BJ (cell line): Measurements from ENCODE around the gene LALBA. TPM values are rescaled to one million over a fixed set of nuclear protein-coding genes. Genes with fewer than 3 reads are reported as not detected.
"Not testable (repeated sequence)": the region's sequence is repeated elsewhere in the genome, so short reads cannot be mapped to it uniquely, and the experiment has no call there.

ENCODE experiments used
- CTCF ChIA-PET: fragments of 350-600 bp; formaldehyde crosslinking; extraction: SDS; loops from one replicate; lab custom pipeline; 2021; ENCODE audit warnings: antibody characterized with exemption, inconsistent platforms; lab: Yijun Ruan, JAX
- POLR2A ChIA-PET: fragments of 300-600 bp; sonication (Branson Sonifier 250); formaldehyde crosslinking; extraction: SDS; loops from one replicate; lab custom pipeline; 2021; ENCODE audit warnings: antibody characterized with exemption; lab: Charles Lee
- DNase-seq: peaks from one replicate; pipeline ENCODE4 v3.0.0-alpha.2; 2011; ENCODE audit warnings: low read depth
- H3K27me3 ChIP-seq: 2 replicates; pipeline ENCODE4 v1.6.0; 2011; ENCODE audit warnings: low read length; ENCODE audit not compliant: control insufficient read depth, insufficient read depth
- H3K36me3 ChIP-seq: 2 replicates; pipeline ENCODE4 v1.5.1; 2011; ENCODE audit warnings: low read length; ENCODE audit not compliant: control insufficient read depth, insufficient read depth
- H3K4me3 ChIP-seq: 2 replicates; pipeline ENCODE4 v1.5.1; 2011; ENCODE audit warnings: low read depth, mild to moderate bottlenecking, control low read depth, low read length
- CTCF ChIP-seq: IDR thresholded peaks from 2 replicates; pipeline ENCODE4 v1.5.1; 2011; ENCODE audit warnings: low read depth, mild to moderate bottlenecking, control low read depth, inconsistent platforms, low read length, moderate library complexity; ENCODE audit not compliant: insufficient read depth
- polyA plus RNA-seq: library from polyadenylated mRNA; depleted of rRNA; stranded (reverse); fragments of >200 nt; gene quantifications from 2 replicates; pipeline ENCODE4 v1.2.3, GENCODE V29; 2011

The LALBA gene
- polyA plus RNA-seq, 1 experiment, result not detected

- Histone ChIP-seq H3K4me3 (no peak overlapping the region), H3K27me3 (no peaks in the 10 kb centered on the region; the same call in 1 of the 2 replicates), H3K36me3 (no peaks in the 10 kb centered on the region)
- ChIA-PET POLR2A (no interaction called here), CTCF (no interaction called here)
- no peak for DNase-seq
- no peak for TF ChIP-seq CTCF
These were observed 11.0 kb upstream of the LALBA start for GRCh38 chr12:48580831-48581230.

- ChIA-PET POLR2A (no interaction called here), CTCF (no interaction called here)
- Histone ChIP-seq H3K36me3 (no peaks in the 10 kb centered on the region), H3K4me3 (no peak overlapping the region), H3K27me3 (no peaks in the 10 kb centered on the region; the same call in none of the 2 replicates)
- no peak for TF ChIP-seq CTCF
- no peak for DNase-seq
These were observed 2.5 kb upstream of the LALBA start for GRCh38 chr12:48572326-48572725.

GRCh38 chr12:48567731-48568130, 2.1 kb downstream of the LALBA start:
- DNase-seq, result no peak
- H3K36me3 ChIP-seq, result no peaks in the 10 kb centered on the region
- no peak for TF ChIP-seq CTCF
- CTCF ChIA-PET, result no interaction called here
- POLR2A ChIA-PET, result no interaction called here
- no peak overlapping the region for H3K4me3 ChIP-seq
- peaks cover 2% of the 10 kb centered on the region for H3K27me3 ChIP-seq

- H3K36me3 ChIP-seq, result no peaks in the 10 kb centered on the region
- H3K4me3 ChIP-seq, result no peak overlapping the region
- no peak for DNase-seq
- H3K27me3 ChIP-seq, result no peaks in the 10 kb centered on the region
- TF ChIP-seq CTCF, result no peak
- ChIA-PET POLR2A (no interaction called here), CTCF (no interaction called here)
These were observed 11.9 kb downstream of the LALBA start for GRCh38 chr12:48557919-48558318.

- TF ChIP-seq CTCF, result no peak
- Histone ChIP-seq H3K4me3 (no peak overlapping the region), H3K36me3 (no peaks in the 10 kb centered on the region), H3K27me3 (no peaks in the 10 kb centered on the region)
- CTCF ChIA-PET, result no interaction called here
- DNase-seq, result no peak
- POLR2A ChIA-PET, result no interaction called here
These were observed 13.2 kb downstream of the LALBA start for GRCh38 chr12:48556631-48557030.

- CTCF ChIA-PET, result interaction anchor here (1.5 kb wide), 1 partner anchor 11 kb away, joined by 4 read pairs; no protein-coding TSS in a partner anchor
- POLR2A ChIA-PET, DNase-seq, H3K27me3 ChIP-seq, H3K4me3 ChIP-seq, H3K36me3 ChIP-seq: not testable (repeated sequence)
These were observed 16.0 kb downstream of the LALBA start for GRCh38 chr12:48553666-48554343.

- H3K4me3 ChIP-seq, DNase-seq, CTCF ChIA-PET, POLR2A ChIA-PET, H3K27me3 ChIP-seq, H3K36me3 ChIP-seq: not testable (repeated sequence)
These were observed 18.2 kb downstream of the LALBA start for GRCh38 chr12:48551636-48552035.

GRCh38 chr12:48547012-48547411, 22.8 kb downstream of the LALBA start:
- POLR2A ChIA-PET, DNase-seq, CTCF ChIA-PET, H3K4me3 ChIP-seq, H3K27me3 ChIP-seq, H3K36me3 ChIP-seq: not testable (repeated sequence)
